Fibroblast of mammary gland (primary cell): ENCODE results near the gene MRPL21.
A peak's percentile ranks its signal among the peaks of the same experiment; 100 is the strongest.
"Not testable (repeated sequence)": the region's sequence is repeated elsewhere in the genome, so short reads cannot be mapped to it uniquely, and the experiment has no call there.

ENCODE experiments used
- DNase-seq: peaks from one replicate; pipeline ENCODE4 v3.0.0-alpha.2; 2010; ENCODE audit warnings: low read depth
- H3K4me3 ChIP-seq: 2 replicates; pipeline ENCODE4 v1.5.1; 2011; ENCODE audit warnings: low read depth, mild to moderate bottlenecking, low read length, moderate library complexity; ENCODE audit not compliant: control insufficient read depth
- TF ChIP-seq, protein P1 (sequence below): conservative IDR thresholded peaks from 2 replicates; pipeline ENCODE4 v1.5.1; 2011; ENCODE audit warnings: low read depth, low read length, inconsistent platforms; ENCODE audit not compliant: control insufficient read depth, insufficient read depth

The MRPL21 gene

DNA sequence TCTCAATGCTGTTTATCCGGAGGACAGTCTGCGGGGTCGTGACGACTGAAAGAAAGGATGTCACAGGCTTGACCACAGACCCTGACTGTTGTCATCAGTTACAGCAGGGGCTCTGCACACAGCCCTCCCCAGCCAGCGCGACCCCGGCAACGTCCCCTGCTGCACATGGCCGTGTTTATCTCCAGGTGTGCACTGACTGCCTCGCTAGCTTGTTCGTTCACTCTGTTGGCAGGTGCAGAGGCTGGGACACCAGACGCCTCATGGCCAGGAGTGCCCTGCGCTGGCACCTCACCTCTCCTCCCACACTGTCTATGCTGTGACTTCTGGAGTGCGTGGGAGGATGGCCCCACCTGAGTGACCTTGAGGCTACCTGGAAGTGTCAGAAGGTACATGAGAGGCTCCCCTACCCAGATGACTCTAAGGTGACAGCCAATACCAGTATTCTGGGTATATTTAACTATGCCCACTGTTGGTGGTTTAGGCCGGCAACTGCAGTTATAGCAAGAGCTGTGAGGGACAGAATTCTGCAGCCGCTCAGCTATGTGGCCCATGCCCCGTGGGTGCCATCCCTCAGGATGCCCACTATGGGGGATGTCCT, 12.2 kb downstream of the MRPL21 start:
- H3K4me3 ChIP-seq, result no peak overlapping the region
- DNase-seq, result no peak
- TF ChIP-seq, protein P1, sequence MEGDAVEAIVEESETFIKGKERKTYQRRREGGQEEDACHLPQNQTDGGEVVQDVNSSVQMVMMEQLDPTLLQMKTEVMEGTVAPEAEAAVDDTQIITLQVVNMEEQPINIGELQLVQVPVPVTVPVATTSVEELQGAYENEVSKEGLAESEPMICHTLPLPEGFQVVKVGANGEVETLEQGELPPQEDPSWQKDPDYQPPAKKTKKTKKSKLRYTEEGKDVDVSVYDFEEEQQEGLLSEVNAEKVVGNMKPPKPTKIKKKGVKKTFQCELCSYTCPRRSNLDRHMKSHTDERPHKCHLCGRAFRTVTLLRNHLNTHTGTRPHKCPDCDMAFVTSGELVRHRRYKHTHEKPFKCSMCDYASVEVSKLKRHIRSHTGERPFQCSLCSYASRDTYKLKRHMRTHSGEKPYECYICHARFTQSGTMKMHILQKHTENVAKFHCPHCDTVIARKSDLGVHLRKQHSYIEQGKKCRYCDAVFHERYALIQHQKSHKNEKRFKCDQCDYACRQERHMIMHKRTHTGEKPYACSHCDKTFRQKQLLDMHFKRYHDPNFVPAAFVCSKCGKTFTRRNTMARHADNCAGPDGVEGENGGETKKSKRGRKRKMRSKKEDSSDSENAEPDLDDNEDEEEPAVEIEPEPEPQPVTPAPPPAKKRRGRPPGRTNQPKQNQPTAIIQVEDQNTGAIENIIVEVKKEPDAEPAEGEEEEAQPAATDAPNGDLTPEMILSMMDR, result no peak

DNA sequence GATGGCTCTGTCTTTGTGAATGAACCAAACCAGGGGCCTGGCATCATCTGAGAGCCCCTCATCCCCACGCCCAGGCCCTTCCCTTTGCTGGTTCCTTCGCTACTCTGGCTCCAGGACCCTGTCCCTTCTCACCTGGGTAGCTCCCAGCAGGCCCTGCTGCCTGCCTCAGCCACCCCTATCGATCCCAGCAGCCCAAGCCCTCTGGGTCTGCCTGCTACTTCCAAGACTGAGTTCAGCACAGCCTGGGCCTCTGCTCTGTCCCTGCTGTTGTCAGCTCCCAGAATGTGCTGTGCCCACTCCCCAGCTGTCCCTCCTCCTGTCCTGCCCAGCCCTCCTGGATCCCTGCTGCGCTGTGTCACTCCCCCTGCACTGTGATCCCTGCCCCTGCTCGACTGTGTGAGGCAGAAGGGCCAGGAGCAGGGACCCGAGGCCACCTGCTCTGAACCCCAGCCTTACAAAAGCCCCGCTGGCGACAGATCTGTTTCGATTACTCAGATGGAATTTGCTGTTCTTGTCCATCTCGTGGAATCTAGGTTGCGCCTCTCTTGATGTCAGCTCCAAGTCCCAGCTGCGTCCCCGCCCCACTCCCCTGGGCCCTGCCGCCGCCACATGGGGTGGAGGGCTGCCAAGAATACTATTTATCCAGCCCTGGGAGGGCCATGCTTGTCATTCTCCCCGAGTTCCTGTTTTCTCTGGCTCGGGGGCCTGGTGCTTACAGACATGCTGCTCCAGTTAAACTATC, 13.0 kb downstream of the MRPL21 start:
- TF ChIP-seq, protein P1, result no peak
- no peak overlapping the region for H3K4me3 ChIP-seq
- peak; percentile 91 for DNase-seq

DNA sequence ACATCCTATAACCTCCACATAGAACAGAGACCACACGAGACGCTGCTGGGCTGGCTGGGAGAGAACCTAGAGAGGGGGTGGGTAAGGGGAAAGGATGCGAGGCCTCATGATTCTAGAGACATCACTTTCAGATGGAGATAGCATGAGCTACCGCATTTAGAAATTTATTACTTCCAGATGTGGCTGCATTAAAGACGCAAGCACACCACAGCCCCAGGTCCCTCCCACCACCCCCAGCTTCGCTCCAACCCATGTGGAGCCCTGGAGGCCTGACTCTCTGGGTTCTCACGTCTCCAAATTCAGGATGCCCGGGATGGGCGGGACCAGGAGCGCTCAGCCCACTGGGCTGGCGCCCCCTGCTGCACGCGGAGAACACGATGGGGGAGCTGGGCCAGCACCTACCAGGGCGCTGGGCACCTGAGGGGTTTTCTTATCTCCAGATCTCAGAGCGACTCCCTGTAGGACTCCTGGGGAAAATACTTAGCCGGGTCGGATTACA, 13.6 kb downstream of the MRPL21 start:
- DNase-seq, result peak; percentile 99
- TF ChIP-seq, protein P1, result peak; percentile 81
- H3K4me3 ChIP-seq, result no peak overlapping the region

DNA sequence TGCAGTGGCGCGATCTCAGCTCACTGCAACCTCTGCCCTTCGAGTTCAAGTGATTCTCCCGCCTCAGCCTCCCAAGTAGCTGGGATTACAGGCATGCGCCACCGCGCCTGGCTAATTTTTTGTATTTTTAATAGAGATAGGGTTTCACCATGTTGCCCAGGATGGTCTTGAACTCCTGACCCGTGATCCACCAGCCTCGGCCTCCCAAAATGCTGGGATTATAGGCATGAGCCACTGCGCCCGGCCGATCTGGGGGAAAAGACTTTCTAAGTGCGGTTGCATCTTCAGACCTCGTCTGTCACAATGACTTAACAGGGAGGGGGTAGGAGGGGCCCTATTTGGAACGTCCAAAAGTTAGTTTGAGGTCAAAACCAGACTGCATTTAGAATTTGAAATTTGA, 18.8 kb downstream of the MRPL21 start:
- not testable (repeated sequence) for H3K4me3 ChIP-seq, DNase-seq

DNA sequence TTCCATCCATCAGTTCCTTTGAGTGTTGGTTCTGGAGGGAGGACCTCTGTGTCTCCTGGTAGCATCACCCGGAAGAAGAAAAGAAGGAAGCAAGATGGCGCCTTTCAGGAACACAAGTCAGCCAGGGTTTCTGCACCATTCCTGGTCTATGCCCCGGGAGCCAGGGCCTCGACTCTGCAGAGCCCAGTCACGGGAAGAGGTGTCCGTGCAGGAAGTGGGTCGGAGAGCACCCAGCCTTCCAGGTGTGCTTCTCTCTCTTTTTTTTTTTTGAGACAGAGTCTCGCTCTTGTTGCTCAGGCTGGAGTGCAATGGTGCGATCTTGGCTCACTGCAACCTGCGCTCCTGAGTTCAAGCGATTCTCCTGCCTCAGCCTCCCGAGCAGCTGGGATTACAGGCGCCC, 21.2 kb downstream of the MRPL21 start:
- H3K4me3 ChIP-seq, result no peak overlapping the region
- no peak for DNase-seq
- TF ChIP-seq, protein P1, result no peak

DNA sequence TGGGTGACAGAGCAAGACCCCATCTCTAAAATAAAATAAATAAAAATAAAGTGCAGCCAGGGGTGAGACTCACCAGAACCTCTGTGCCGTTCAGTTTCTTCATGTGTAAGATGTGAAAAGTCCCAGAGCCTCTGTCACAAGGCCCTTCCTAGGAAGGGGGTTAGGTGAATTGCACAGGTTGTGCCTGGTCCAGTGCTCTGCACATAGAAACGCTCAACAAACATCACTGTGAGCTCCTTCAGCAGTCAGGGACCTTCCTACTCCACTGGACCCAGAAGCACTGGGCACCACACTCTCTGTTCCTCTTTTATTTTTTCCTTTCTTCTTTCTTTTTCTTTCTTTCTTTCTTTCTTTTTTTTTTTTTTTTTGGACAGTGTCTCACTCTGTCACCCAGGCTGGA, 22.3 kb downstream of the MRPL21 start:
- TF ChIP-seq, protein P1, result no peak
- no peak overlapping the region for H3K4me3 ChIP-seq
- DNase-seq, result no peak

DNA sequence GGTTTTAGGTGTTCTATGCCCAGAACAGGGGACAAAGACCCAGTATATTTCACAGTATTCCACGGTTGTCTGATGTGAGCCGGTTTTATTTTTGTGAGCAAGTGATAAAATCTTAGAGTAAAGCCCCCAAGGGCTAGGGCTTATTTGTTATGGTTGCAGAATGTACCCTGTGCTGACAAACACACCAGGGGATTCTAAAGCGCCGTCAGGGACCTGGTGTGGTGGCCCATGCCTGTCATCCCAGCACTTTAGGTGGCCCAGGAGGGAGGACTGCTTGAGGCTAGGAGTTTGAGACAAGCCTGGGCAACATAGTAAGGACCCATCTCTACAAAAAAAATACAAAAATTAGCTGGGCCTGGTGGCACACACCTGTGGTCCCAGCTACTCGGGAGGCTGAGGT, 22.8 kb downstream of the MRPL21 start:
- DNase-seq, result no peak
- TF ChIP-seq, protein P1, result no peak
- no peak overlapping the region for H3K4me3 ChIP-seq
